Heart left ventricle (tissue), 16 donors: ENCODE data around the gene ATG2A. TPM values are rescaled to one million over a fixed set of nuclear protein-coding genes. Genes with fewer than 3 reads are reported as not detected.

Source experiments
- ATAC-seq, 4 donors: fragments of 200-7000 bp; cut with Tn5 transposase; one replicate each; pipeline ENCODE4 v1.9.1; 2020 to 2022; ENCODE audit warnings: moderate library complexity in 4 of 4, mild to moderate bottlenecking in 3 of 4, moderate number of reproducible peaks in 1 of 4
- DNase-seq, 5 donors: peaks; one replicate each; pipeline ENCODE4 v3.0.0-alpha.2; 2020
- H3K27ac ChIP-seq, 12 donors: fragments of 200-600 bp; sonication (generic) in 4 of 12; one replicate each; pipeline versions ENCODE4 v1.5.0 to v1.8.0; 2016 to 2022; ENCODE audit warnings: mild to moderate bottlenecking in 2 of 12
- H3K27me3 ChIP-seq, 9 donors: fragments of 200-600 bp; sonication (generic) in 2 of 9; one replicate each; pipeline versions ENCODE4 v1.5.1 to v1.8.0; 2016 to 2022; ENCODE audit warnings: mild to moderate bottlenecking in 3 of 9
- H3K36me3 ChIP-seq, 9 donors: fragments of 200-600 bp; sonication (generic) in 2 of 9; one replicate each; pipeline versions ENCODE4 v1.5.0 to v1.8.0; 2018 to 2022; ENCODE audit warnings: mild to moderate bottlenecking in 2 of 9
- H3K4me1 ChIP-seq, 12 donors: fragments of 200-600 bp; sonication (generic) in 4 of 12; one replicate each; pipeline versions ENCODE4 v1.5.0 to v1.8.0; 2016 to 2022; ENCODE audit warnings: mild to moderate bottlenecking in 3 of 12
- H3K4me3 ChIP-seq, 12 donors: fragments of 200-600 bp; sonication (generic) in 4 of 12; one replicate each; pipeline versions ENCODE4 v1.5.0 to v1.8.0; 2017 to 2022; ENCODE audit warnings: mild to moderate bottlenecking in 9 of 12, moderate library complexity in 4 of 12
- H3K9me3 ChIP-seq, 12 donors: fragments of 200-600 bp; sonication (generic) in 4 of 12; one replicate each; pipeline versions ENCODE4 v1.5.0 to v1.8.0; 2016 to 2022; ENCODE audit warnings: mild to moderate bottlenecking in 1 of 12
- CTCF ChIP-seq, 12 donors: fragments of 200-600 bp; sonication (generic) in 4 of 12; IDR thresholded peaks; one replicate each; pipeline versions ENCODE4 v1.5.0 to v1.8.0; 2018 to 2022; ENCODE audit warnings: antibody characterized with exemption in 12 of 12, mild to moderate bottlenecking in 5 of 12
- POLR2A ChIP-seq, 2 donors: fragments of 450-650 bp; IDR thresholded peaks; one replicate each; pipeline ENCODE4 v1.6.1; 2017; ENCODE audit warnings: antibody characterized with exemption in 2 of 2, mild to moderate bottlenecking in 2 of 2, moderate library complexity in 2 of 2
- WGBS, 4 donors: extraction: QIAGEN DNeasy Blood & Tissue Kit in 2 of 4; methylation state at CpG; one replicate each; pipeline versions ENCODE4 v1.1.5 to v1.1.7; 2013 to 2018; 5-methylcytosine and 5-hydroxymethylcytosine counted together
- intact Hi-C, 10 donors: fragments of 100-400 bp; cut with DNase I; formaldehyde crosslinking; loops; one replicate each; pipeline versions ENCODE4 v1.11.1 to v1.14.2; 2022
- polyA plus RNA-seq, 2 donors: library from polyadenylated mRNA; stranded (reverse); fragments of 200-250 nt; gene quantifications; one replicate each; pipeline ENCODE4 v1.2.3, GENCODE V29; 2013
- total RNA-seq, 9 donors: library from RNA; depleted of rRNA in 2 of 9; stranded (reverse); fragments of >200 nt in 2 of 9; fragmentation: NEBNext Ultra II Directional in 3 of 9; extraction: Animal tissue kit (Norgen Biotek cat#: 25700) in 3 of 9; gene quantifications; one replicate each; pipeline versions ENCODE4 v1.1.0 to v1.2.4, GENCODE V29; 2016 to 2023
- donor health status: ischemic (EF 13 %, LVEDD 7.1; RV severe dilation, severe dysfunction).
- donor health status: healthy with polysubstance abuse.
- donor health status: DM: no; HTN: yes; CAD: no.
- donor health status: DM: no; HTN: no; CAD: no.
- donor health status: ischemic (EF 25% LVEDD 6.9; RV normal size, moderate dysfunction).
- donor health status: ischemic (EF 25% LVEDD 5.7; RV mildly dilated, moderate dysfunction).
- donor health status: healthy.
- donor health status: DM: yes; HTN: yes; CAD: no.
- donor health status: ischemic (EF 35%, LVEDD 5.7; RV mildly dilated, moderate dysfunction).
- donor health status: nonischemic (EF 11% LVEDD 7.7; RV severe dilation, severe dysfunction).
- donor health status: DM: yes; HTN: yes; CAD: no.
- donor health status: PGD.
- donor health status: ischemic (EF 29% LVEDD 5.4; RV normal size, mild dysfunction).
- donor health status: nonischemic (EF 23%, LVEDD 6.1; RV moderate dilation, normal function).

ATG2A gene
- total and polyA plus RNA-seq, 11 donors = 11.4 to 38.5 (median 16.1) TPM

- intact Hi-C loops = no loop called here
- no peaks in the 10 kb centered on the region for H3K9me3 ChIP-seq
- ATAC-seq (no peak), DNase-seq (no peak)
- 95 to 97% (median 95%) methylated on average over 17 to 23 of the region's 23 CpGs for WGBS, 4 donors
- H3K27ac ChIP-seq = no peak overlapping the region
- no peaks in the 10 kb centered on the region for H3K4me1 ChIP-seq
- TF ChIP-seq CTCF (IDR thresholded peaks at IDR 0.05) (no peak), POLR2A (IDR thresholded peaks at IDR 0.05) (no peak)
- peaks cover 4 to 100% (median 96%) of the 10 kb centered on the region in 9 donors for H3K36me3 ChIP-seq
- H3K4me3 ChIP-seq = no peak overlapping the region
- H3K27me3 ChIP-seq = no peaks in the 10 kb centered on the region
These were observed 13.6 kb downstream of the ATG2A start for GRCh38 chr11:64903291-64903833.

GRCh38 chr11:64902102-64902900 is 14.7 kb downstream of the ATG2A start:
- intact Hi-C loops = no loop called here
- TF ChIP-seq POLR2A (IDR thresholded peaks at IDR 0.05) (no peak), CTCF (IDR thresholded peaks at IDR 0.05) (no peak)
- 90 to 94% (median 92%) methylated on average over 19 to 30 of the region's 30 CpGs for WGBS, 4 donors
- Histone ChIP-seq H3K27ac (no peak overlapping the region), H3K9me3 (no peaks in the 10 kb centered on the region), H3K27me3 (no peaks in the 10 kb centered on the region), H3K36me3 (peaks cover 4 to 100% (median 96%) of the 10 kb centered on the region in 9 donors), H3K4me1 (no peaks in the 10 kb centered on the region), H3K4me3 (no peak overlapping the region)
- DNase-seq (peak in 1 of 5 donors; percentile 45), ATAC-seq (no peak)

- peaks cover 4 to 100% (median 94%) of the 10 kb centered on the region in 9 donors for H3K36me3 ChIP-seq
- intact Hi-C loops = no loop called here
- no peak for ATAC-seq
- no peaks in the 10 kb centered on the region for H3K9me3 ChIP-seq
- TF ChIP-seq POLR2A (IDR thresholded peaks at IDR 0.05) (no peak), CTCF (IDR thresholded peaks at IDR 0.05) (no peak)
- H3K4me3 ChIP-seq = no peak overlapping the region
- peak in 1 of 5 donors; percentile 61 for DNase-seq
- no peaks in the 10 kb centered on the region for H3K4me1 ChIP-seq
- no peak overlapping the region for H3K27ac ChIP-seq
- H3K27me3 ChIP-seq = no peaks in the 10 kb centered on the region
- 94 to 97% (median 95%) methylated on average over 11 to 17 of the region's 17 CpGs for WGBS, 4 donors
These were observed 16.2 kb downstream of the ATG2A start for GRCh38 chr11:64900774-64901173.

GRCh38 chr11:64900263-64900678 is 16.7 kb downstream of the ATG2A start:
- 87 to 93% (median 90%) methylated on average over 14 of the region's 14 CpGs for WGBS, 4 donors
- Histone ChIP-seq H3K4me3 (no peak overlapping the region), H3K9me3 (no peaks in the 10 kb centered on the region), H3K36me3 (peaks cover 4 to 97% (median 89%) of the 10 kb centered on the region in 9 donors), H3K27me3 (no peaks in the 10 kb centered on the region), H3K4me1 (no peaks in the 10 kb centered on the region), H3K27ac (no peak overlapping the region)
- no peak for TF ChIP-seq POLR2A (IDR thresholded peaks at IDR 0.05)
- no peak for ATAC-seq
- intact Hi-C loops = no loop called here
- DNase-seq = peak in 1 of 5 donors; percentile 38
